K562 (cell line): ENCODE data around the gene RGS6. TPM values are rescaled to one million over a fixed set of nuclear protein-coding genes. Genes with fewer than 3 reads are reported as not detected.

Experiments
- ATAC-seq: fragments of 200-7000 bp; cut with Tn5 transposase; 3 replicates; pipeline ENCODE4 v1.9.1; 2020; ENCODE audit warnings: moderate library complexity
- BruUV-seq: library from RNA; stranded (reverse); fragments of 400-500 nt; replicated peaks from 2 replicates; lab custom pipeline; 2021; lab: Mats Ljungman, UMichigan
- CTCF ChIA-PET: fragments of 300-600 bp; formaldehyde crosslinking; extraction: SDS; loops from one replicate; lab custom pipeline; 2021; ENCODE audit warnings: low intra/inter-chr PET ratio; lab: Yijun Ruan, JAX
- POLR2A ChIA-PET: fragments of 300-600, 350-650 bp; sonication (Branson Sonifier 250); formaldehyde crosslinking; extraction: SDS; loops from one replicate; lab custom pipeline; 2021; ENCODE audit warnings: antibody characterized with exemption, inconsistent platforms; lab: Yijun Ruan, JAX
- DNase-seq, 4 experiments: peaks; one replicate each; pipeline versions ENCODE4 v3.0.0 to v3.0.0-alpha.2; 2011 to 2018; ENCODE audit warnings: low spot score in 3 of 4, mixed read lengths in 3 of 4; ENCODE audit errors: extremely low read depth in 1 of 4
- FAIRE-seq: peaks from 2 replicates; lab custom pipeline; 2011; peaks lifted over from hg19 to GRCh38; lab: Jason Lieb, UNC
- H2AFZ ChIP-seq: 2 replicates; pipeline ENCODE4 v1.6.0; 2011; ENCODE audit warnings: low read depth, low read length, control low read depth, inconsistent platforms
- H3K27ac ChIP-seq: fragments of 200-600 bp; 3 replicates; pipeline ENCODE4 v1.8.0; 2011; ENCODE audit warnings: low read depth, mild to moderate bottlenecking, control low read depth, inconsistent platforms, low read length, moderate library complexity, mixed read lengths; ENCODE audit errors: extremely low read depth
- H3K27me3 ChIP-seq, 2 experiments: fragments of 300-600 bp in 1 of 2; 2 replicates in 1 of 2; 3 replicates in 1 of 2; pipeline versions ENCODE4 v1.6.0 to v1.8.0; 2011; ENCODE audit warnings: inconsistent platforms in 2 of 2, low read length in 2 of 2, mild to moderate bottlenecking in 1 of 2, mixed read lengths in 1 of 2, moderate library complexity in 1 of 2; ENCODE audit not compliant: control insufficient read depth in 2 of 2, insufficient read depth in 2 of 2
- H3K36me3 ChIP-seq: fragments of 300-600 bp; 3 replicates; pipeline ENCODE4 v1.8.0; 2011; ENCODE audit warnings: mild to moderate bottlenecking, low read length, inconsistent platforms; ENCODE audit not compliant: control insufficient read depth, insufficient read depth
- H3K4me1 ChIP-seq, 2 experiments: fragments of 200-600 bp in 1 of 2; replicated peaks in 1 of 2; 2 replicates in 1 of 2; 3 replicates in 1 of 2; pipeline versions ENCODE4 v1.5.1 to v1.8.0; 2011; ENCODE audit warnings: inconsistent platforms in 2 of 2, low read length in 2 of 2, mild to moderate bottlenecking in 1 of 2, mixed read lengths in 1 of 2, moderate library complexity in 1 of 2; ENCODE audit not compliant: control insufficient read depth in 2 of 2, insufficient read depth in 2 of 2
- H3K4me2 ChIP-seq: 2 replicates; pipeline ENCODE4 v1.6.1; 2011; ENCODE audit warnings: low read length, control low read depth, inconsistent platforms, mixed read lengths; ENCODE audit not compliant: insufficient read depth
- H3K4me3 ChIP-seq: fragments of 200-600 bp; sonication (generic), shearing (Covaris generic); 2 replicates; pipeline ENCODE4 v1.5.1; 2016; ENCODE audit warnings: control low read depth, inconsistent platforms
- H3K79me2 ChIP-seq: fragments of 200-600 bp; 3 replicates; pipeline ENCODE4 v1.8.0; 2011; ENCODE audit warnings: low read length, inconsistent platforms; ENCODE audit not compliant: control insufficient read depth, insufficient read depth
- H3K9ac ChIP-seq, 2 experiments: 2 replicates each; pipeline versions ENCODE4 v1.6.0 to v1.6.1; 2011; ENCODE audit warnings: low read depth in 2 of 2, low read length in 2 of 2, control low read depth in 1 of 2, inconsistent platforms in 1 of 2, mild to moderate bottlenecking in 1 of 2, mixed read lengths in 1 of 2; ENCODE audit not compliant: insufficient read depth in 1 of 2
- H3K9me1 ChIP-seq: one replicate; pipeline ENCODE4 v1.6.0; 2011; ENCODE audit warnings: inconsistent platforms, mild to moderate bottlenecking, low read length, moderate library complexity; ENCODE audit not compliant: control insufficient read depth, insufficient read depth
- H3K9me3 ChIP-seq: replicated peaks from 2 replicates; pipeline ENCODE4 v1.5.1; 2011; ENCODE audit warnings: low read depth, low read length, inconsistent platforms; ENCODE audit not compliant: control insufficient read depth, insufficient read depth
- H4K20me1 ChIP-seq: replicated peaks from 2 replicates; pipeline ENCODE4 v1.6.1; 2011; ENCODE audit warnings: low read length, inconsistent platforms, mixed read lengths; ENCODE audit not compliant: control insufficient read depth, insufficient read depth
- CXXC5 ChIP-seq: fragments of 250-450 bp; sonication (Bioruptor Pico); IDR thresholded peaks from 2 replicates; pipeline ENCODE4 v1.8.0; 2022; ENCODE audit warnings: inconsistent platforms, mild to moderate bottlenecking, moderate library complexity
- FOXK1 ChIP-seq: sonication (generic); formaldehyde crosslinking; IDR thresholded peaks from 2 replicates; pipeline ENCODE4 v1.8.0; 2022; ENCODE audit warnings: missing genetic modification reagents, mild to moderate bottlenecking, borderline replicate concordance
- MTA2 ChIP-seq: fragments of 450-650 bp; IDR thresholded peaks from 2 replicates; pipeline ENCODE4 v1.6.1; 2016; ENCODE audit warnings: low read depth
- NCOR1 ChIP-seq: fragments of 450-650 bp; IDR thresholded peaks from 2 replicates; pipeline ENCODE4 v1.6.1; 2016; ENCODE audit warnings: mild to moderate bottlenecking, moderate library complexity
- RBM15 ChIP-seq: fragments of 200-400 bp; formaldehyde crosslinking; IDR thresholded peaks from 2 replicates; pipeline ENCODE4 v1.6.1; 2018; ENCODE audit warnings: mild to moderate bottlenecking, low read length, moderate library complexity; ENCODE audit not compliant: insufficient read depth
- SAFB ChIP-seq: fragments of 200-400 bp; formaldehyde crosslinking; IDR thresholded peaks from 2 replicates; pipeline ENCODE4 v1.6.1; 2017; ENCODE audit warnings: low read depth, low read length, borderline replicate concordance
- U2AF2 ChIP-seq: fragments of 200-400 bp; formaldehyde crosslinking; optimal IDR thresholded peaks from 2 replicates; pipeline ENCODE3; 2017; ENCODE audit warnings: low read depth, mild to moderate bottlenecking, low read length
- WGBS: fragments of 100-300 bp; shearing (Covaris generic); methylation state at CpG from one replicate; pipeline ENCODE4 v1.1.6; 2016; ENCODE audit warnings: low coverage, mixed read lengths; ENCODE audit not compliant: insufficient coverage; ENCODE audit errors: missing lambda C conversion rate; 5-methylcytosine and 5-hydroxymethylcytosine counted together
- in situ Hi-C: fragments of 300-500 bp; cut with MboI; formaldehyde crosslinking; loops from 4 replicates; pipeline ENCODE4 v1.15.0; 2018; ENCODE audit warnings: inconsistent platforms, mixed read lengths
- intact Hi-C: fragments of 100-400 bp; cut with micrococcal nuclease; formaldehyde crosslinking; loops from 2 replicates; pipeline ENCODE4 v1.14.2; 2022
- polyA plus RNA-seq, 8 experiments: library from polyadenylated mRNA; depleted of rRNA in 4 of 8; stranded (reverse) in 5 of 8; unstranded in 3 of 8; fragments of >200 nt; fragmentation: Nextera tagmentation in 2 of 8; fragmentation: Illumina TruSeq in 1 of 8; extraction: Ambion mirVana in 2 of 8; extraction: Trizol in 1 of 8; gene quantifications; 2 replicates each; pipeline versions ENCODE4 v1.2.1 to v1.2.3, GENCODE V29; 2011 to 2014; ENCODE audit warnings: inconsistent platforms in 1 of 8, missing spikeins in 1 of 8
- total RNA-seq, 7 experiments: library from RNA; depleted of rRNA in 6 of 7; stranded (reverse); fragments of >200 nt in 6 of 7; fragmentation: Illumina TruSeq in 2 of 7; extraction: Trizol in 2 of 7; gene quantifications; 2 replicates each; pipeline versions ENCODE4 v1.2.1 to v1.2.3, GENCODE V29; 2011 to 2021; ENCODE audit warnings: low replicate concordance in 1 of 7
- TF ChIP-seq, protein P1 (sequence below): sonication (generic); formaldehyde crosslinking; IDR thresholded peaks from 2 replicates; pipeline ENCODE4 v1.8.1; 2023; ENCODE audit warnings: mild to moderate bottlenecking, missing genetic modification reagents
- TF ChIP-seq, protein P2 (sequence below), 2 experiments: fragments of 450-650 bp; formaldehyde crosslinking in 1 of 2; IDR thresholded peaks; 2 replicates each; pipeline versions ENCODE4 v1.4.0 to v1.6.1; 2014 to 2020; ENCODE audit warnings: mild to moderate bottlenecking in 2 of 2, borderline replicate concordance in 1 of 2, low read depth in 1 of 2

Gene RGS6
- total and polyA plus RNA-seq, 9 of the 15 experiments (the other 6 are each of a cell fraction or from before 2014, with no cell fraction given), result not detected

DNA sequence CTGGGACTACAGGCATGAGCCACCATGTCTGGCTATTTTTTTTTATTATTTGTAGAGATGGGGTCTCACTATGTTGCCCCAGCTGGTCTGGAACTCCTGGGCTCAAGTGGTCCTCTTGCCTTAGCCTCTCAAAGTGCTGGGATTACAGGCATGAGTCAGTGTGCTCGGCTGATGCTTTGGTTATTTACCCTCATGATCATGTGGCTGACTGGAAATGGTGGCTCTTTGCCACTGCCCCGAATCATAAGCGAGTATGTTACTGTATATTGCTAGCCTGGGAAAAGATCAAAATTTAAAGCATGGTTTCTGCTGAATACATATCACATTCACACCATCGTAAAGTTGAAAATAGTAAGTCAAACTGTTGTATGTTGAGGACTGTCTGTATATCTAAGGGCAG is 101.1 kb downstream of the RGS6 start:
- no TSS peak for BruUV-seq
- POLR2A ChIA-PET, result no interaction called here

DNA sequence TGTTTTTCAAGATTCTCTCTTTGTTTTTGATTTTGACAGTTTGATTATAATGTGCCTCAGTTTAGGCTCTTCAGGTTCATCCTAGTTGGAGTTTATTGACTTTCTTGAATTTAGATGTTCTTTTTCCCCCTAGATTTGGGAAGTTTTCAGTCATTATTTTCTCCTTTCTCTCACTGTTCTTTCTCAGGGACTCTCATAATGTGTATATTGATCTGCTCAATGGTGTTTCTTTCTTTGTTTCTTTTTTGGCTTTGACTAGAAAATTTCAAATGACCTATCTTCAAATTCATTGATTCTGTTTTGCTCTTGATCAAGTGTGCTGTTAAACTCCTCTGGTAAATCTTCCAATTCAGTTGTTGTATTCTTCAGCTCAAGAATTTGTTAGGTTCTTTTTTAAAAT is 108.3 kb downstream of the RGS6 start:
- DNase-seq, result no peak
- no peak for ATAC-seq
- Histone ChIP-seq H3K4me2 (no peak overlapping the region), H3K36me3 (no peaks in the 10 kb centered on the region), H3K9ac (no peak overlapping the region), H2AFZ (no peak overlapping the region), H3K27me3 (no peaks in the 10 kb centered on the region), H3K9me1 (no peaks in the 10 kb centered on the region), H3K4me3 (no peak overlapping the region), H4K20me1 (no peaks in the 10 kb centered on the region), H3K27ac (no peak overlapping the region), H3K4me1 (no peaks in the 10 kb centered on the region), H3K79me2 (no peaks in the 10 kb centered on the region), H3K9me3 (no peaks in the 10 kb centered on the region)
- no TSS peak for BruUV-seq
- intact Hi-C loops (no loop called here), in situ Hi-C loops (no loop called here)
- POLR2A ChIA-PET, result no interaction called here
- CTCF ChIA-PET, result no interaction called here
- no peak for FAIRE-seq
- TF ChIP-seq, protein P1, sequence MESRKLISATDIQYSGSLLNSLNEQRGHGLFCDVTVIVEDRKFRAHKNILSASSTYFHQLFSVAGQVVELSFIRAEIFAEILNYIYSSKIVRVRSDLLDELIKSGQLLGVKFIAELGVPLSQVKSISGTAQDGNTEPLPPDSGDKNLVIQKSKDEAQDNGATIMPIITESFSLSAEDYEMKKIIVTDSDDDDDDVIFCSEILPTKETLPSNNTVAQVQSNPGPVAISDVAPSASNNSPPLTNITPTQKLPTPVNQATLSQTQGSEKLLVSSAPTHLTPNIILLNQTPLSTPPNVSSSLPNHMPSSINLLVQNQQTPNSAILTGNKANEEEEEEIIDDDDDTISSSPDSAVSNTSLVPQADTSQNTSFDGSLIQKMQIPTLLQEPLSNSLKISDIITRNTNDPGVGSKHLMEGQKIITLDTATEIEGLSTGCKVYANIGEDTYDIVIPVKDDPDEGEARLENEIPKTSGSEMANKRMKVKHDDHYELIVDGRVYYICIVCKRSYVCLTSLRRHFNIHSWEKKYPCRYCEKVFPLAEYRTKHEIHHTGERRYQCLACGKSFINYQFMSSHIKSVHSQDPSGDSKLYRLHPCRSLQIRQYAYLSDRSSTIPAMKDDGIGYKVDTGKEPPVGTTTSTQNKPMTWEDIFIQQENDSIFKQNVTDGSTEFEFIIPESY (CRISPR knock-in tag), result no peak
- no peak for TF ChIP-seq MTA2
- TF ChIP-seq FOXK1 (CRISPR knock-in tag), result no peak
- TF ChIP-seq, protein P2, sequence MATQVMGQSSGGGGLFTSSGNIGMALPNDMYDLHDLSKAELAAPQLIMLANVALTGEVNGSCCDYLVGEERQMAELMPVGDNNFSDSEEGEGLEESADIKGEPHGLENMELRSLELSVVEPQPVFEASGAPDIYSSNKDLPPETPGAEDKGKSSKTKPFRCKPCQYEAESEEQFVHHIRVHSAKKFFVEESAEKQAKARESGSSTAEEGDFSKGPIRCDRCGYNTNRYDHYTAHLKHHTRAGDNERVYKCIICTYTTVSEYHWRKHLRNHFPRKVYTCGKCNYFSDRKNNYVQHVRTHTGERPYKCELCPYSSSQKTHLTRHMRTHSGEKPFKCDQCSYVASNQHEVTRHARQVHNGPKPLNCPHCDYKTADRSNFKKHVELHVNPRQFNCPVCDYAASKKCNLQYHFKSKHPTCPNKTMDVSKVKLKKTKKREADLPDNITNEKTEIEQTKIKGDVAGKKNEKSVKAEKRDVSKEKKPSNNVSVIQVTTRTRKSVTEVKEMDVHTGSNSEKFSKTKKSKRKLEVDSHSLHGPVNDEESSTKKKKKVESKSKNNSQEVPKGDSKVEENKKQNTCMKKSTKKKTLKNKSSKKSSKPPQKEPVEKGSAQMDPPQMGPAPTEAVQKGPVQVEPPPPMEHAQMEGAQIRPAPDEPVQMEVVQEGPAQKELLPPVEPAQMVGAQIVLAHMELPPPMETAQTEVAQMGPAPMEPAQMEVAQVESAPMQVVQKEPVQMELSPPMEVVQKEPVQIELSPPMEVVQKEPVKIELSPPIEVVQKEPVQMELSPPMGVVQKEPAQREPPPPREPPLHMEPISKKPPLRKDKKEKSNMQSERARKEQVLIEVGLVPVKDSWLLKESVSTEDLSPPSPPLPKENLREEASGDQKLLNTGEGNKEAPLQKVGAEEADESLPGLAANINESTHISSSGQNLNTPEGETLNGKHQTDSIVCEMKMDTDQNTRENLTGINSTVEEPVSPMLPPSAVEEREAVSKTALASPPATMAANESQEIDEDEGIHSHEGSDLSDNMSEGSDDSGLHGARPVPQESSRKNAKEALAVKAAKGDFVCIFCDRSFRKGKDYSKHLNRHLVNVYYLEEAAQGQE (IDR thresholded peaks at IDR 0.05; ENCODE audit: borderline replicate concordance), result no peak
- TF ChIP-seq, protein P2 (CRISPR knock-in tag; IDR thresholded peaks at IDR 0.05; ENCODE audit: low read depth), result no peak

More for the DNA sequence above, 101.1 kb downstream of the RGS6 start:
- H3K9ac ChIP-seq, result no peak overlapping the region
- in situ Hi-C loops, result no loop called here
- intact Hi-C loops, result no loop called here
- H3K36me3 ChIP-seq, result no peaks in the 10 kb centered on the region
- H4K20me1 ChIP-seq, result no peaks in the 10 kb centered on the region
- no peak overlapping the region for H3K4me3 ChIP-seq
- H3K79me2 ChIP-seq, result no peaks in the 10 kb centered on the region
- 0% methylated on average over 4 of the region's 4 CpGs for WGBS
- no peak overlapping the region for H3K27ac ChIP-seq
- no peak for ATAC-seq
- H3K27me3 ChIP-seq, result no peaks in the 10 kb centered on the region
- no peak overlapping the region for H2AFZ ChIP-seq
- H3K9me3 ChIP-seq, result no peaks in the 10 kb centered on the region
- TF ChIP-seq CXXC5 (CRISPR knock-in tag), result no peak
- TF ChIP-seq NCOR1, result no peak
- TF ChIP-seq RBM15, result no peak
- TF ChIP-seq U2AF2, result no peak
- no peak for TF ChIP-seq SAFB
- no peak for DNase-seq
- H3K4me1 ChIP-seq, result no peaks in the 10 kb centered on the region
- no peak for FAIRE-seq
- CTCF ChIA-PET, result no interaction called here
- H3K9me1 ChIP-seq, result no peaks in the 10 kb centered on the region
- H3K4me2 ChIP-seq, result no peak overlapping the region
